ENCODE data around the gene KIF3A.

- TF ChIP-seq, protein P1, sequence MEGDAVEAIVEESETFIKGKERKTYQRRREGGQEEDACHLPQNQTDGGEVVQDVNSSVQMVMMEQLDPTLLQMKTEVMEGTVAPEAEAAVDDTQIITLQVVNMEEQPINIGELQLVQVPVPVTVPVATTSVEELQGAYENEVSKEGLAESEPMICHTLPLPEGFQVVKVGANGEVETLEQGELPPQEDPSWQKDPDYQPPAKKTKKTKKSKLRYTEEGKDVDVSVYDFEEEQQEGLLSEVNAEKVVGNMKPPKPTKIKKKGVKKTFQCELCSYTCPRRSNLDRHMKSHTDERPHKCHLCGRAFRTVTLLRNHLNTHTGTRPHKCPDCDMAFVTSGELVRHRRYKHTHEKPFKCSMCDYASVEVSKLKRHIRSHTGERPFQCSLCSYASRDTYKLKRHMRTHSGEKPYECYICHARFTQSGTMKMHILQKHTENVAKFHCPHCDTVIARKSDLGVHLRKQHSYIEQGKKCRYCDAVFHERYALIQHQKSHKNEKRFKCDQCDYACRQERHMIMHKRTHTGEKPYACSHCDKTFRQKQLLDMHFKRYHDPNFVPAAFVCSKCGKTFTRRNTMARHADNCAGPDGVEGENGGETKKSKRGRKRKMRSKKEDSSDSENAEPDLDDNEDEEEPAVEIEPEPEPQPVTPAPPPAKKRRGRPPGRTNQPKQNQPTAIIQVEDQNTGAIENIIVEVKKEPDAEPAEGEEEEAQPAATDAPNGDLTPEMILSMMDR (IDR thresholded peaks at IDR 0.05) = no peak
- no peak for TF ChIP-seq POLR2A (IDR thresholded peaks at IDR 0.05)
Observed at GRCh38 chr5:132749506-132749905, 12.2 kb upstream of the KIF3A start.
